GM12801 (cell line): Measurements from ENCODE around the gene CYB561D1.

Experiments used
- TF ChIP-seq, protein P1 (sequence below): IDR thresholded peaks from one replicate; pipeline ENCODE4 v1.5.1; 2011; ENCODE audit warnings: control low read depth; ENCODE audit not compliant: insufficient read length; ENCODE audit errors: extremely low read depth

CYB561D1 gene

GRCh38 chr1:109543988-109544735 is 50.3 kb downstream of the CYB561D1 start:
- TF ChIP-seq, protein P1, sequence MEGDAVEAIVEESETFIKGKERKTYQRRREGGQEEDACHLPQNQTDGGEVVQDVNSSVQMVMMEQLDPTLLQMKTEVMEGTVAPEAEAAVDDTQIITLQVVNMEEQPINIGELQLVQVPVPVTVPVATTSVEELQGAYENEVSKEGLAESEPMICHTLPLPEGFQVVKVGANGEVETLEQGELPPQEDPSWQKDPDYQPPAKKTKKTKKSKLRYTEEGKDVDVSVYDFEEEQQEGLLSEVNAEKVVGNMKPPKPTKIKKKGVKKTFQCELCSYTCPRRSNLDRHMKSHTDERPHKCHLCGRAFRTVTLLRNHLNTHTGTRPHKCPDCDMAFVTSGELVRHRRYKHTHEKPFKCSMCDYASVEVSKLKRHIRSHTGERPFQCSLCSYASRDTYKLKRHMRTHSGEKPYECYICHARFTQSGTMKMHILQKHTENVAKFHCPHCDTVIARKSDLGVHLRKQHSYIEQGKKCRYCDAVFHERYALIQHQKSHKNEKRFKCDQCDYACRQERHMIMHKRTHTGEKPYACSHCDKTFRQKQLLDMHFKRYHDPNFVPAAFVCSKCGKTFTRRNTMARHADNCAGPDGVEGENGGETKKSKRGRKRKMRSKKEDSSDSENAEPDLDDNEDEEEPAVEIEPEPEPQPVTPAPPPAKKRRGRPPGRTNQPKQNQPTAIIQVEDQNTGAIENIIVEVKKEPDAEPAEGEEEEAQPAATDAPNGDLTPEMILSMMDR = no peak

- TF ChIP-seq, protein P1 = no peak
Measured at GRCh38 chr1:109546311-109547109, 52.6 kb downstream of the CYB561D1 start.

DNA sequence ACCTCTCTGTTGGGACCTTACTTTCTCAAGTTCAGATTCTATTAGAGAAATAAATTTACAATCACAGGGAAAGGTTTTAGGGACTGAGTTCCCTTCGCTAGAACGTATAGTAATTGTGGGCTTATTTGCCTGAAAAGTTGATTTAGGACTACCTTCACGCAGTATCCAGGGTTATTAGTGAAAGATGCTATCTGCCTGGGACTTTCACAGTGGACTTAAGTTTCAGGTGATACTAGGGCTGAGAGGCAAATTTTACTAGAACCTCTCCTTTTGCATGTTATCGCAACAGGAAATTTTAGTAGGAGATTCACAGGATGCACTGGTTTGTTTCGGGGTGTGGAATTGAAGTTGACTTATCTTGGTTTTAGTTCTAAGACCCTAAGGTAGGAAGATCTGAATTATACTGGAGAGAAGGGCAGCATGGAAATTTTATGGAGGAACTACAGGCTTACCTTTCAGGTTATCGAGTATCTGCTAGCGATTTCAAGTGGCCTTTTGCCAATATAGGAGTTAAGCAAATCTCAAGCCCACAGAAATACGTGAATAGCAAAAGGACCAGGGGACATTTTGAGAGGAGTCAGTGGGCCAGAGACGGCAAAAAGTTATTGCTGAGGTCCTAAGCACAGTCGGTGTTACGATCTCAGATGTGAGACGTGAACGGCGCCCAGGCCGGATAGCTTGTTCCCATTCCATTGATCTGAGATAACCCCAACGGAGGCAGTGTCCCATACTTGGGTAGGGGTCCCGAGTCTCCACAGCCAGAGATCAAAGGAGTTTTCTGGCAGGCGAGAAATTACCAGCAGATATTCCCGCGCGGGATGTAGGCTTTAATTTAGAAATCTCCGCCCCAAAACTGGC is 53.8 kb downstream of the CYB561D1 start:
- TF ChIP-seq, protein P1 = no peak

GRCh38 chr1:109548321-109549267 is 54.7 kb downstream of the CYB561D1 start, which contains the start of gene GNAI3:
TSS of gene GNAI3 (plus strand) at chr1:109548615. CDS start at chr1:109548721, 106 bp downstream.
- TF ChIP-seq, protein P1 = no peak
